ENCODE measurements around the gene UNC5C.
A peak's percentile ranks its signal among the peaks of the same experiment; 100 is the strongest.

Gene UNC5C

GRCh38 chr4:95548738-95549245 lies at the start of gene UNC5C:
UNC5C (minus strand) TSS chr4:95548973.
- DNase-seq (ENCODE audit: low read depth, low spot score): peak; percentile 83

GRCh38 chr4:95596676-95597075 lies 47.9 kb upstream of the UNC5C start:
- DNase-seq (ENCODE audit: low read depth, low spot score): no peak

GRCh38 chr4:95594629-95595028 lies 45.9 kb upstream of the UNC5C start:
- no peak for DNase-seq (ENCODE audit: low read depth, low spot score)

- no peak for DNase-seq (ENCODE audit: low read depth, low spot score)
These were observed 45.2 kb upstream of the UNC5C start for GRCh38 chr4:95594013-95594412.

- DNase-seq (ENCODE audit: low read depth, low spot score): no peak
These were observed 42.5 kb upstream of the UNC5C start for GRCh38 chr4:95591278-95591677.

- DNase-seq (ENCODE audit: low read depth, low spot score): no peak
These were observed 41.8 kb upstream of the UNC5C start for GRCh38 chr4:95590615-95591014.

- DNase-seq (ENCODE audit: low read depth, low spot score): no peak
These were observed 36.4 kb upstream of the UNC5C start for GRCh38 chr4:95585016-95585695.

- DNase-seq (ENCODE audit: low read depth, low spot score): no peak
These were observed 31.5 kb upstream of the UNC5C start for GRCh38 chr4:95580226-95580625.

- DNase-seq (ENCODE audit: low read depth, low spot score): peak; percentile 10
These were observed 23.7 kb upstream of the UNC5C start for GRCh38 chr4:95572304-95572991.

GRCh38 chr4:95571577-95571976 lies 22.8 kb upstream of the UNC5C start:
- no peak for DNase-seq (ENCODE audit: low read depth, low spot score)

- no peak for DNase-seq (ENCODE audit: low read depth, low spot score)
These were observed 15.0 kb upstream of the UNC5C start for GRCh38 chr4:95563638-95564337.

- no peak for DNase-seq (ENCODE audit: low read depth, low spot score)
These were observed 12.0 kb upstream of the UNC5C start for GRCh38 chr4:95560774-95561173.

- DNase-seq (ENCODE audit: low read depth, low spot score): peak; percentile 8
These were observed 7.6 kb upstream of the UNC5C start for GRCh38 chr4:95556207-95556859.

GRCh38 chr4:95552942-95553550 lies 4.3 kb upstream of the UNC5C start:
- DNase-seq (ENCODE audit: low read depth, low spot score): no peak

GRCh38 chr4:95551653-95552052 lies 2.9 kb upstream of the UNC5C start:
- DNase-seq (ENCODE audit: low read depth, low spot score): no peak

GRCh38 chr4:95550115-95550987 lies 1.6 kb upstream of the UNC5C start:
- no peak for DNase-seq (ENCODE audit: low read depth, low spot score)

GRCh38 chr4:95549246-95550114 lies 707 bp upstream of the UNC5C start:
- DNase-seq (ENCODE audit: low read depth, low spot score): peak; percentile 73

- DNase-seq (ENCODE audit: low read depth, low spot score): peak; percentile 71
These were observed 880 bp downstream of the UNC5C start for GRCh38 chr4:95547715-95548471.

Data from astrocyte of the hippocampus (primary cell).